ENCODE data around the gene BTG4. TPM values are rescaled to one million over a fixed set of nuclear protein-coding genes. Genes with fewer than 3 reads are reported as not detected.
A peak's percentile ranks its signal among the peaks of the same experiment; 100 is the strongest.

BTG4 gene
- total and polyA plus RNA-seq, 2 of the 8 experiments (the other 6 are each of a cell fraction or from before 2014, with no cell fraction given), result 0.06 TPM; not detected in 1

DNA sequence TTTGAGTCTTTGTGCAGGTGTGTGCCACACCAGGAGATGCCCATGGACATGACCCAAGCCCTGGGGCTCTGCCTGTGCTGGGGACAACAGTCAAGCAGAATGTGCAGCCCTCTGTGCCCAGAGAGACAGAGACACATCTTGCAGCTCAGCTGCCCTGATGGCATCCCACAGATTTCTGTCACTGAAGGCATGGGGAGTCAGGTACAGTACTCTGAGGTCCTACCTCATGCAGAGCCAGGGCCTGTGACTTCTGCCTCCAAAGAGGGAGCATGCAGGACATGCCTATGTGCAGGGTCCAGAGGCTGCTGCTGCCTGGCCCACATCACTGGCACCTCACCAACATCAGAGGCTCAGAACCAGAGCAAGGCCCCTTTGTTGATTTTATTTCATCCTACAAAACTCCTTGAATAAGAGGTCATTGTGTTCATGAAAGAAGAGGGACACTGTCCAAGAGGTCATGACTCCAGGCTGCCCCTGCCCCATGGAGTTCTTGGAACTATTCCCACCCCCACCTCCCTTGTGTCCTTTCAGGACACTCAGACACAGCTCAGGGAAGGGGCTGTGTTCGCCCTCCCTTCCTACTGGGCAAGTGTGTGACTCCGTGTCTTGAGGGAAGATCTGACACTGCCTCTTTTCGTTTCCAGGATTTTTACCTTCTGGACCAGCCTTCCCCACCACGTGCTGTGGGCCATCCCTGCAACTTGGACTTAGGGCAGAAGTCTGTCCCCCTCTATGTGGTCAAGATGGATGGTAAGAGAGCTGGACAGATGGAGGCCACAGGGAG, 62.3 kb downstream of the BTG4 start:
- H3K79me1 ChIP-seq (ENCODE audit: low read depth, low read length), result no peaks in the 10 kb centered on the region
- no peak overlapping the region for H3K23ac ChIP-seq (ENCODE audit: insufficient read length)
- H3K79me2 ChIP-seq (ENCODE audit: control insufficient read depth in 1 of 2, insufficient read depth in 2 of 2, low read length in 2 of 2), result no peaks in the 10 kb centered on the region
- H4K91ac ChIP-seq (replicated peaks; ENCODE audit: insufficient read length, low read length), result peak overlapping the region; percentile 13
- FAIRE-seq (no peak), DNase-seq (ENCODE audit: low read depth in 1 of 2, low spot score in 2 of 2) (no peak)
- no peak overlapping the region for H4K5ac ChIP-seq (ENCODE audit: insufficient read length, low read depth, low read length)
- no peak overlapping the region for H3K4ac ChIP-seq (replicated peaks; ENCODE audit: insufficient read length, low read depth, low read length)
- CTCF ChIA-PET (ENCODE audit: partially characterized antibody), result interaction anchor here (1.1 to 3.3 kb wide), 7 partner anchors 10 to 392 kb away, joined by 3 to 13 read pairs (median 4); no protein-coding TSS in a partner anchor
- no peaks in the 10 kb centered on the region for H3K9me3 ChIP-seq (ENCODE audit: insufficient read depth in 2 of 2, low read depth in 1 of 2, low read length in 1 of 2)
- H3K18ac ChIP-seq (ENCODE audit: extremely low read depth, low read length), result no peak overlapping the region
- no peak overlapping the region for H2BK120ac ChIP-seq (replicated peaks; ENCODE audit: low read depth, low read length)
- no peak overlapping the region for H2AK5ac ChIP-seq (ENCODE audit: low read depth, low read length)
- H4K8ac ChIP-seq (ENCODE audit: extremely low read depth, insufficient read depth, low read length), result no peak overlapping the region
- H2BK5ac ChIP-seq (ENCODE audit: low read depth, low read length), result no peak overlapping the region
- H3K27me3 ChIP-seq (replicated peaks in 1 of 4; ENCODE audit: control insufficient read depth in 3 of 4, extremely low read depth in 1 of 4, insufficient read depth in 3 of 4, low read length in 3 of 4), result no peaks in the 10 kb centered on the region
- H3K4me3 ChIP-seq (ENCODE audit: extremely low read depth in 1 of 4, insufficient read depth in 2 of 4, low read depth in 3 of 4, low read length in 4 of 4), result no peak overlapping the region
- H3K27ac ChIP-seq (ENCODE audit: low read depth, low read length), result no peak overlapping the region
- no peak overlapping the region for H2BK12ac ChIP-seq (ENCODE audit: low read depth, low read length)
- no peak overlapping the region for H2AFZ ChIP-seq (ENCODE audit: low read length)
- peaks cover 1% of the 10 kb centered on the region; the same call in 1 of the 2 replicates for H3K23me2 ChIP-seq (ENCODE audit: low read depth, low read length)
- POLR2A ChIA-PET (ENCODE audit: partially characterized antibody), result no interaction called here
- H3K56ac ChIP-seq (replicated peaks; ENCODE audit: insufficient read length, low read depth, low read length), result no peak overlapping the region
- H3K4me2 ChIP-seq (ENCODE audit: insufficient read depth in 1 of 2, low read depth in 2 of 2, low read length in 2 of 2), result no peak overlapping the region
- WGBS, 2 experiments (ENCODE audit: extremely low coverage in 1 of 2, insufficient coverage in 1 of 2, insufficient read length in 1 of 2, insufficient replicate concordance in 2 of 2, low coverage in 1 of 2, low lambda C conversion rate in 2 of 2, missing lambda C conversion rate in 1 of 2), result 79% methylated on average over 4 of the region's 4 CpGs; no CpG with 5 or more reads in 1 of the 2 experiments
- no peaks in the 10 kb centered on the region for H4K20me1 ChIP-seq (replicated peaks in 1 of 2; ENCODE audit: control insufficient read depth in 1 of 2, insufficient read depth in 2 of 2, low read length in 2 of 2)
- no peak overlapping the region for H2BK15ac ChIP-seq (ENCODE audit: low read length)
- H3K4me1 ChIP-seq (replicated peaks in 1 of 4; ENCODE audit: control insufficient read depth in 3 of 4, insufficient read depth in 4 of 4, low read length in 3 of 4), result peaks cover 0 to 8% (median 2%) of the 10 kb centered on the region in 4 experiments; a peak in 4 of 7 replicates
- H2BK20ac ChIP-seq (ENCODE audit: low read length), result no peak overlapping the region
- H3K14ac ChIP-seq (ENCODE audit: insufficient read length), result no peak overlapping the region
- no peaks in the 10 kb centered on the region for H3K36me3 ChIP-seq (ENCODE audit: control insufficient read depth in 2 of 4, insufficient read depth in 4 of 4, low read length in 3 of 4)
- no peak overlapping the region for H3K9ac ChIP-seq (replicated peaks in 1 of 4; ENCODE audit: extremely low read depth in 1 of 4, low read depth in 3 of 4, low read length in 3 of 4)

All from H1 (cell line).